GM21381 (cell line): ENCODE measurements around the gene EYS.

Source experiments
- ATAC-seq: cut with Tn5 transposase; IDR thresholded peaks from one replicate; pipeline ENCODE4 v1.9.1; 2021; ENCODE audit warnings: mild to moderate bottlenecking, moderate library complexity; ENCODE audit not compliant: unreplicated experiment

Gene EYS

DNA sequence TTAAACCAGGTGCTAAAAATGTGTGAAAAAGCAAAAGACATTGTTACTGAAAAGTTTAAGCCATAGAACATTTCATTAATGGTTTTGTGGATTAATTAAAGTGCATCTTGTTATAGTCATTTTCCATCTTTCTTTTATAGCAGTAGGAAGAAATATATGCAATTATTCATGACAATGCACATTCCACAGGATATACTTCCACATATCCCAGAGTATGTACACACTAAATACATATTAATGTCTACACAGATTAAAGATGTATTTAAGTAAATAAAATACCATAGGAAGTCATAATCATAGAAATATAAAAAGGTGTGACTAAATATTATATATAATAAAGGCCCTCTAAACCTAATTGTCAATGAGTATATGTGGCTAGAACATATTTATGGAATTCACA, 1492.7 kb downstream of the EYS start:
- no peak for ATAC-seq

GRCh38 chr6:64213697-64214096, 1493.3 kb downstream of the EYS start:
- no peak for ATAC-seq

GRCh38 chr6:64197246-64197645, 1509.8 kb downstream of the EYS start:
- ATAC-seq, result no peak

DNA sequence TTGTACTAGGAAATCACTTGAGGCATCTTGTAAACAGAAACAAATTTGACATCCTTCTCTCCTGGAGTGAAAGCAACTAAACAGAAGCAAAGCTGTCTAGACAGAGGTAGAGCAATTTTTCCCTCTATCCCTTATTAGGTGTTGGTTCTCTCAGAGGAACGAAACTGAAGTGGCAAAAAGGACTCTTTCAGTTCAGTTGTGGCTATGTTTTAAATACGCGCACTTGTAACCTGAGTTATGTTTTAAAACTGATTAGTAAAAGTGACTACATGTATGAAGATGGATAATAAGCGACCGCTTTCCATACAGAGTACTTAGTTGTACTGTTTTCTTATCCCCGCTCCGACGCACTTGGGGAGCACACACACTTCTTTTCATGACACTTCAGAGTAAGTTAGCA, 1520.4 kb downstream of the EYS start:
- ATAC-seq, result no peak

- no peak for ATAC-seq
Measured at GRCh38 chr6:64185621-64186020, 1521.4 kb downstream of the EYS start.

DNA sequence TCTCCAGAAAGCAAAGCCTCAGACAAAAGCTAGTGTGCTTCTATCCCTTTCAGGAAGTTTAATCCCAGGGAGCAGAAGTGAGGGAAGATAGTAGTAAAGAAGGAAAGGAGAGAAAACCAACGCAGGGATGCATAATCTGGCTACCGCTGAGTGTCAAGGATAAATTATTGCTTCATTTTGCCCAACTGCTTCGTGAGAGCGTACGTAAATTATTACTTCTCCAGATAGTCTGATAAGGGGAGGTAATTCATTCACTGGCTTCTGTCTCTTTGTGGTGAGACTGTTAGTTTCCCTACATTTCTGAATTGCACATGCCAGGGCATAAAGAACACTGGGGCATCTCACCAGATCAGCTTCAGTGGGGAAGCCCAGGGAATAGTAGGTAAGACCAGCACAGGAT, 1531.7 kb downstream of the EYS start:
- no peak for ATAC-seq

- no peak for ATAC-seq
Measured at GRCh38 chr6:64170316-64170715, 1536.7 kb downstream of the EYS start.

GRCh38 chr6:64160486-64160885, 1546.5 kb downstream of the EYS start:
- no peak for ATAC-seq

DNA sequence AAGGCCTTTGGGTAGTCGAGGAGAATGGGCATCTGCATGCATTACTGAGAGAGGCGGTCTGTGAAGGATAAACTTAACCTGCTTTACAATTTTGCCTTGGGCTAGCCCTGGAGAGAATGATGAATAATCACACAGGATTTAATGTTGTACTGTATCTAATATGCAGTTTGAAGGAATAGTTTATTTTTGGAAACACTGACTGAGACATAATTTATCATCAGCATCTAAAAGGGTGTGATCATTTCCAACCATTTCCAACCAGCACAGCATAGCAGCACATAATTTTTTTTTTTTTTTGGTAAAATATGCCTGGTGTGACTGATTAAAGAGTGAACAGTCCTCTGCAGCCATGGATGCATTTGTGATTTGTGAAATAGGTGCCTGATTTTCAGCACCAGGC, 1552.0 kb downstream of the EYS start:
- ATAC-seq, result no peak

DNA sequence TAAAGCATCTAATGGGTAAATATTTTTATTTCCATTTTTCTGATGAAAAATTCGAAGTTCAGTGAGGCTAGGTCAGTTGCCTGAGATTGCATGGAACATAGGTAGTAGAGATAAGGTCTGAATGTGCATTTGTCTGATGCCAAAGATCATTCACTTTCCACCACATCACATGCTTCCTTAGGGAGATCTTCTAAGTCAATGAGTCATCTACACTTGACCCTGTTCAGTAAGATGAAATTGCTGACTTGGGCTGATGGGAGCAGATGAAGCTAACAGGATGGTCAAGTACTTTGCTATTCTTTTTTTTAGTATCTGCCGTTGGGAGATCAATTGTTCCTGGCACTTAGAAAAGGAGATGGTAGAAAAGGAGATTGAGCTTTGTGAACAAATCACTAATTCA, 1560.2 kb downstream of the EYS start:
- no peak for ATAC-seq

DNA sequence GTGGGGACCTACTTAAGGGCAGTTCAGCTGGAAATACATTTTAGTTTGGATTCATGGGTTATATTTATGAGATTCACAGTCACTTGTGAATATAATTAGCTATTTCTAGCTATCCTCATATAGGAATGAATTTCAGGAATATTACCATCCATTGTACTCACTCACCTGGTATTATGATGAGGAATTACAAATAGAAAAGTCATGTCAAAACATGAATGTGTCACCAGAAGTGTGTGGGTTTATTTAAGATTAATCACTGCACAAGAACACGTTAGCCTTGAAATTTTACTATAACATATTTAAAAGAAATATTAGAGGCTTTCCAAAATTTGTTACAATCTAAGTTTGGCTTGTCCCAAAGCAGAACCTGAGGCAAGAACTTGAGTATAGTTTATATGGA, 1560.9 kb downstream of the EYS start:
- no peak for ATAC-seq

DNA sequence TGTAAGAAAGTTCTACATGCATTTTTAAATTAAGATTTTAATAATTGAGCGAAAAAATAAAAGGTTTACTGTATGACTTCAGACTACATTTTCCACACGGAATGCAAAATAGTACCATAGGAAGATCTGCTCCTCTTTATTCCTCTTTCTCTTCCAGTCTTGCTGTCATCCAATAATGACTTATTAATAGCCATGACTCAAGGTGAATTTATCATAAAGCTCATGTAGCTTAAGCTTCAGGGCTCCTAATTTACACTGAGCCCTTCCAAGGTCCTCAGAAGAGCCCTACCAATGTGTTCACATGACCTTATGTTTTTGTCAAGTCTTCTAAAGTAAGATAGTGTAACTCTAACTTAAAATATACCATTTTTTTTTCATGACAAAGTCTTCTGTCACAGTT, 1561.4 kb downstream of the EYS start:
- ATAC-seq, result no peak

DNA sequence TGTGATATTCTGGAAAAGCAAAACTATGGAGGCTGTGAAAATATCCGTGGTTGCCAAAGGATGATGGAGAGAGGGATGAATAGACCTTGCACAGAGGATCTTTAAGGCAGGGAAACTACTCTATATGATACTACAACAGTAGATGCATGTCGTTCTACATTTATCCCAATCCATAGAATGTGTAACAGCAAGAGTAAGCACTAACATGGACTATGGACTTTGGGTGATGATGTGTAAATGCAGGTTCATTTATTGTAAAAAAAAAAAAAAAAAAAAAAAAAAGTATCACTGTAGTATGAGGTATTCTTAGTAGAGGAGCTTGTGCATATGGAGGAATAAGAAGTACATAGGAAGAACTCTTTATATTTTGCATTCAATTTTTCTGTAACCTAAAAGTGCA, 1563.9 kb downstream of the EYS start:
- no peak for ATAC-seq

- no peak for ATAC-seq
Measured at GRCh38 chr6:64141680-64142079, 1565.3 kb downstream of the EYS start.

GRCh38 chr6:64128301-64129024, 1578.6 kb downstream of the EYS start:
- no peak for ATAC-seq

GRCh38 chr6:64123761-64124633, 1583.0 kb downstream of the EYS start:
- no peak for ATAC-seq

DNA sequence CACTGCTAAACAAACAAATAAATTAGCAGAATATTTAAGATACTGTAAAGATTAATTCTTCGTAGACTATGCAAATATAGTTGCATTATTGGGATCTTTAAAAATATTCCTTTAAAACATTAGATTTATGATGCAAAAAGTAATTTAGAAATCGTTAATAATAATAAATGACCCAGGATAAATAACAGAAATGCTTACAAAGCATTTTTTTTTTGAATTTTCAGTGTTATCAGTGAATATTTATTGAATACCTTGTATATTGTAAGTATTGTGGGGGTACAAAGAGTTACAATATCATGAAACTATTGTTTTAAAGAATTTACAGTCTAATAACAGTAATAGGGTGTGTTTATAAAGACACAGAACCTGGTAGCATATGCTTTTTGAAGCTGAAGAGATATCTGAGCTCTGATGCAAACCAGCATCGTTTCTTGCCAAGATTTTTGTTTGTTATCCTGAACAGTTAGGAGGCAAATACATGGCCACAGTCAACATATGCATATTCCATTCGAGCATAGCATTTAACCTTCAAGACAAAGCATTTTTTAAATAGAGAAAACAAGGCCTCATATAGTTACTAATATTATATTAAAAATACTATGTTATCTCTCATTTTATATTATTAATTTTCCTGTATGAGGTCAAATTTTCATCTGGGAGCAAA, 1584.2 kb downstream of the EYS start:
- no peak for ATAC-seq

DNA sequence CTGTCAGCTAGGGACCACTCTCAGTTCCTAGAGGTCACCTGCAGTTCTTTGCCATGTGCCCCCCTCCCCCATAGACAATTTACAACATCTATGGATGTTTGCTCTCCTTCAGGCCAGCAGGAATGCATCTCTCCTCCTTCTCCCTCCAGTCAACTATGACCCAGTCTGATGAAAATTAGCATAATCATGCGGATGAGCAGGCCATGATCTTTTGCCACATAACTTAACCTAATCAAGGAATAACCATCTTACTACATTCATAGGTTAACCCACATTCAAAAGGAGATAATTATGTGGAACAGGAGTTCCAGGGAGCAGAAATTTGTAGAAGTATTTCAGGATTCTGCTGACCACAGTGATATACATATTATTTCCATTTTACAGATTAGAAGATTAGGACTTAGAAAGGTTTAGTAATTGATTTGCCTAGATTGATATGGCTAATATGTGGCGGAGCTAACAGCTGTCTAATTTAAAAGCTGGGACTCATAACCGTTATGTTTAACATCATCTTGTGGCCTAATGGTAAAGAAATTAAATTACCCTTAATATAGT, 1585.9 kb downstream of the EYS start:
- no peak for ATAC-seq

DNA sequence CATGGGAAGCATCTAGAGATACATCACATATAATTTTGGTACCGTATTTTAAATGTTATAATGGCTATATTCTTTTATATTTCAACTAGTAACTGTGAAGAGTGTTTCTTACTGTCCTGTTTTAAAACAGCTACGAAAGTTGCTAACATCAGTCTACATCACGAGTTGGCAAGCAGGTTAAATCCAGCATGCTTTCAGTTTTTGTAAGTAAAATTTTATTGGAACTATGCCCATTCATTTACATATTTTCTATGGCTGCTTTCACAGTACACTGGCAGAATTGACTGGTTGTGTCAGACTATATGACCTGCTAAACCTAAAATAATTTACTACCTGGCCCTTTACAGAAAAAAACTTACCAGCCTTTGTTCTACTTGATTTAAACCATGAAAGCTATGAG, 1593.3 kb downstream of the EYS start:
- ATAC-seq, result no peak

- ATAC-seq, result no peak
Measured at GRCh38 chr6:64104051-64104450, 1603.0 kb downstream of the EYS start.

GRCh38 chr6:64103480-64103879, 1603.5 kb downstream of the EYS start:
- no peak for ATAC-seq
